Erythroblast (primary cell): Measurements from ENCODE around the gene TGM2.

Experiments
- GATA1 ChIP-seq: IDR thresholded peaks from 2 replicates; pipeline ENCODE4 v1.6.1; 2011; ENCODE audit warnings: low read depth, mild to moderate bottlenecking, control low read depth, low read length, moderate library complexity
- POLR2A ChIP-seq: IDR thresholded peaks from 2 replicates; pipeline ENCODE4 v1.6.1; 2011; ENCODE audit warnings: mild to moderate bottlenecking, low read length

DNA sequence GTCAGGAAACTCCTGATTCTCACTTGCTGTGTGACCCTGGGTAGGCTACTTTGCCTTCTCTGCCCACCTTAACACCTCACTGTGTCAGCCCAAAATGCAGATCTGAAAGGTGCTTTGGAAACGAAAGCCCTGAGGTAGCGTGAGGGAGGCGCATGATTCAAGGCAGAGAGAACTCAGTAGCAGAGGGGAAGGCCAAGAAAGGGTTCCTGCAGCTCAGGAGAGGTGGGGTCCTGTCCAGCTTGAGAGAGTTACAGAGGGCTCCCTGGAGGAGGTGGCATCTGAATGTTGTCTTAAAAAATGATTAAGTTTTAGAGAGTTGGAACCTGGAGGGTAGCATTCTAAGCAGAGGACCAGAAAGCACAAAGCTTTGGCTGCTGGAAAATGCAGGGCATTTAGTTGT, 13.6 kb downstream of the TGM2 start:
- no peak for TF ChIP-seq POLR2A
- no peak for TF ChIP-seq GATA1
